ENCODE data around the gene DISC1. TPM values are rescaled to one million over a fixed set of nuclear protein-coding genes. Genes with fewer than 3 reads are reported as not detected.

DISC1 gene
- total RNA-seq, 1 experiment from 2014 or later: 1.8 TPM

- ATAC-seq: no peak
- no peaks in the 10 kb centered on the region for H3K9me3 ChIP-seq (ENCODE audit: control insufficient read depth in 1 of 2, insufficient read depth in 1 of 2, low read depth in 1 of 2, low read length in 2 of 2)
- no peak for TF ChIP-seq FOSL1 (IDR thresholded peaks at IDR 0.05; ENCODE audit: low read depth)
- TF ChIP-seq CTCF (IDR thresholded peaks at IDR 0.05 in 2 of 3, conservative IDR thresholded peaks at IDR 0.05 in 1 of 3; ENCODE audit: borderline replicate concordance in 1 of 3, insufficient read depth in 1 of 3, low read depth in 2 of 3, low read length in 2 of 3): no peak
- TF ChIP-seq, protein P1, sequence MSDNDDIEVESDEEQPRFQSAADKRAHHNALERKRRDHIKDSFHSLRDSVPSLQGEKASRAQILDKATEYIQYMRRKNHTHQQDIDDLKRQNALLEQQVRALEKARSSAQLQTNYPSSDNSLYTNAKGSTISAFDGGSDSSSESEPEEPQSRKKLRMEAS (IDR thresholded peaks at IDR 0.05): no peak
- no peak for TF ChIP-seq RAD21 (IDR thresholded peaks at IDR 0.05; ENCODE audit: low read depth)
- TF ChIP-seq, protein P2, sequence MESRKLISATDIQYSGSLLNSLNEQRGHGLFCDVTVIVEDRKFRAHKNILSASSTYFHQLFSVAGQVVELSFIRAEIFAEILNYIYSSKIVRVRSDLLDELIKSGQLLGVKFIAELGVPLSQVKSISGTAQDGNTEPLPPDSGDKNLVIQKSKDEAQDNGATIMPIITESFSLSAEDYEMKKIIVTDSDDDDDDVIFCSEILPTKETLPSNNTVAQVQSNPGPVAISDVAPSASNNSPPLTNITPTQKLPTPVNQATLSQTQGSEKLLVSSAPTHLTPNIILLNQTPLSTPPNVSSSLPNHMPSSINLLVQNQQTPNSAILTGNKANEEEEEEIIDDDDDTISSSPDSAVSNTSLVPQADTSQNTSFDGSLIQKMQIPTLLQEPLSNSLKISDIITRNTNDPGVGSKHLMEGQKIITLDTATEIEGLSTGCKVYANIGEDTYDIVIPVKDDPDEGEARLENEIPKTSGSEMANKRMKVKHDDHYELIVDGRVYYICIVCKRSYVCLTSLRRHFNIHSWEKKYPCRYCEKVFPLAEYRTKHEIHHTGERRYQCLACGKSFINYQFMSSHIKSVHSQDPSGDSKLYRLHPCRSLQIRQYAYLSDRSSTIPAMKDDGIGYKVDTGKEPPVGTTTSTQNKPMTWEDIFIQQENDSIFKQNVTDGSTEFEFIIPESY (IDR thresholded peaks at IDR 0.05; ENCODE audit: extremely low read depth, insufficient replicate concordance, low read length): no peak
- TF ChIP-seq SIN3A (IDR thresholded peaks at IDR 0.05; ENCODE audit: low read depth): no peak
- no peak for TF ChIP-seq CBX3 (IDR thresholded peaks at IDR 0.05; ENCODE audit: low read depth)
- TF ChIP-seq SRF (IDR thresholded peaks at IDR 0.05; ENCODE audit: low read depth): no peak
- no peak for TF ChIP-seq ZFX (IDR thresholded peaks at IDR 0.05)
- no peak for TF ChIP-seq TCF7L2 (IDR thresholded peaks at IDR 0.05; ENCODE audit: borderline replicate concordance, extremely low read depth, insufficient read depth, insufficient read length)
- TF ChIP-seq SP1 (IDR thresholded peaks at IDR 0.05; ENCODE audit: low read depth): no peak
- TF ChIP-seq ATF3 (IDR thresholded peaks at IDR 0.05): no peak
- no peak for TF ChIP-seq JUND (IDR thresholded peaks at IDR 0.05)
- no peak for TF ChIP-seq EZH2phosphoT487 (IDR thresholded peaks at IDR 0.05; ENCODE audit: borderline replicate concordance)
- no peak for TF ChIP-seq YY1 (IDR thresholded peaks at IDR 0.05; ENCODE audit: extremely low read depth, insufficient replicate concordance, low read depth, low read length)
- no peak for TF ChIP-seq ELF1 (IDR thresholded peaks at IDR 0.05; ENCODE audit: borderline replicate concordance, low read depth)
- TF ChIP-seq POLR2AphosphoS5 (IDR thresholded peaks at IDR 0.05; ENCODE audit: low read depth, low read length): no peak
- TF ChIP-seq CEBPB (IDR thresholded peaks at IDR 0.05; ENCODE audit: low read depth): no peak
- TF ChIP-seq POLR2A (IDR thresholded peaks at IDR 0.05; ENCODE audit: borderline replicate concordance, extremely low read depth, insufficient read depth, insufficient read length): no peak
- no peak for TF ChIP-seq EGR1 (IDR thresholded peaks at IDR 0.05; ENCODE audit: low read depth)
- no peak overlapping the region for H3K4me3 ChIP-seq (replicated peaks in 1 of 2; ENCODE audit: low read depth in 1 of 2, low read length in 2 of 2)
- no TSS peak for BruUV-seq (replicated peaks)
- H3K4me1 ChIP-seq (ENCODE audit: control insufficient read depth in 1 of 2, insufficient read depth in 2 of 2, low read length in 2 of 2): no peaks in the 10 kb centered on the region
- H3K9me2 ChIP-seq (ENCODE audit: insufficient read depth): no peaks in the 10 kb centered on the region
- ChIA-PET CTCF (no interaction called here), POLR2A (no interaction called here), RAD21 (ENCODE audit: low non-redundant PET in 1 of 2, low total read pairs in 2 of 2, uncharacterized antibody in 2 of 2, unreplicated experiment in 2 of 2) (no interaction called here)
- H4K20me1 ChIP-seq (ENCODE audit: insufficient read depth): no peaks in the 10 kb centered on the region
- no peaks in the 10 kb centered on the region for H3K36me3 ChIP-seq (ENCODE audit: control insufficient read depth in 1 of 2, insufficient read depth in 2 of 2, low read length in 2 of 2)
- no peak for DNase-seq (ENCODE audit: low read depth, low spot score)
- intact Hi-C loops (cut with micrococcal nuclease): no loop called here
- H3K79me2 ChIP-seq (ENCODE audit: insufficient read depth, low read length): no peaks in the 10 kb centered on the region
- no peak overlapping the region for H3K4me2 ChIP-seq (ENCODE audit: low read length)
- no peaks in the 10 kb centered on the region for H3K27me3 ChIP-seq (ENCODE audit: insufficient read depth, low read length)
- no peak overlapping the region for H2AFZ ChIP-seq (ENCODE audit: low read depth, low read length, poor library complexity, severe bottlenecking)
- H3K27ac ChIP-seq (ENCODE audit: low read depth, low read length): no peak overlapping the region
- no peak overlapping the region for H3K9ac ChIP-seq (ENCODE audit: low read length)
These were observed 49.9 kb downstream of the DISC1 start for GRCh38 chr1:231676487-231676886.
